Tibial nerve (tissue), 3 donors: ENCODE results near the gene ETFA.

Source experiments
- CTCF ChIP-seq, 5 experiments: fragments of 200-600 bp in 3 of 5; fragments of 450-650 bp in 2 of 5; sonication (generic) in 3 of 5; IDR thresholded peaks; one replicate each; pipeline ENCODE4 v1.5.1; 2016 to 2019; ENCODE audit warnings: antibody characterized with exemption in 5 of 5, mild to moderate bottlenecking in 3 of 5, moderate library complexity in 2 of 5
- POLR2A ChIP-seq, 2 donors: fragments of 450-650 bp; IDR thresholded peaks; one replicate each; pipeline ENCODE4 v1.6.1; 2017; ENCODE audit warnings: antibody characterized with exemption in 2 of 2, mild to moderate bottlenecking in 2 of 2, moderate library complexity in 2 of 2

- TF ChIP-seq POLR2A (IDR thresholded peaks at IDR 0.05): no peak
- no peak for TF ChIP-seq CTCF (IDR thresholded peaks at IDR 0.05)
These were observed 23.4 kb upstream of the ETFA start for GRCh38 chr15:76334438-76335306.
